HAP-1 (cell line): ENCODE results near the gene CRYGC.

Experiments used
- DNase-seq, 2 experiments: peaks; one replicate each; pipeline ENCODE4 v3.0.0-alpha.2; 2016 to 2020; ENCODE audit warnings: low spot score in 2 of 2
- H3K27me3 ChIP-seq: fragments of 250-450 bp; sonication (Bioruptor Pico); 2 replicates; pipeline ENCODE4 v1.5.1; 2020; ENCODE audit warnings: low read depth, mild to moderate bottlenecking, moderate library complexity
- H3K36me3 ChIP-seq: fragments of 250-450 bp; sonication (Bioruptor Pico); replicated peaks from 2 replicates; pipeline ENCODE4 v1.5.1; 2020; ENCODE audit warnings: mild to moderate bottlenecking
- H3K4me1 ChIP-seq: fragments of 250-450 bp; sonication (Bioruptor Pico); 2 replicates; pipeline ENCODE4 v1.5.1; 2020; ENCODE audit warnings: mild to moderate bottlenecking
- H3K4me3 ChIP-seq: fragments of 250-450 bp; sonication (Bioruptor Pico); 2 replicates; pipeline ENCODE4 v1.5.1; 2020; ENCODE audit warnings: mild to moderate bottlenecking, moderate library complexity
- H3K9me3 ChIP-seq: fragments of 250-450 bp; sonication (Bioruptor Pico); 2 replicates; pipeline ENCODE4 v1.5.1; 2020; ENCODE audit warnings: mild to moderate bottlenecking, moderate library complexity
- in situ Hi-C: fragments of 300-500 bp; cut with MboI; formaldehyde crosslinking; loops from 3 replicates; pipeline ENCODE4 v1.14.3; 2020; ENCODE audit warnings: low sequenced_read_pairs, inconsistent platforms, mixed read lengths

CRYGC gene

DNA sequence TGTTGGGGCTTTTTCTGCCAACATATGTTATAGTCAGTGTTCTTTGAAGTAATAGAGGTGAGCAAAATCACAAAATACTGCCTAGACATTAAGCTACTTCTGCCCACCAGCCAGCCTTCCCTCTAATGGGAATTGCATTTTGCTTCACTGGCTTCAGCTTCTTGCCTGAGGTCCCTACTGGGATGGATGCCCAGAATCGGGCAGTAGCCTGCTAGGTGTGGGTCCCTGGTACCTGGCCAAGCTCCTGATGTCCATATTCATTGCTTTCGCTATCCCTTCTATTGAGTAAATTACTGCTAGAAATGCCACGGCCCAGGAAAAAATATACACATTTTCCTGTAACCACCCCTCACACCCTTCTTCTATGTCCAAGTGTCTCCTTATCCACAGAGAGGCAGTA is 32.3 kb downstream of the CRYGC start:
- Histone ChIP-seq H3K36me3 (no peaks in the 10 kb centered on the region), H3K4me1 (peaks cover 6% of the 10 kb centered on the region; the same call in 1 of the 2 replicates), H3K27me3 (no peaks in the 10 kb centered on the region), H3K4me3 (no peak overlapping the region), H3K9me3 (0 out of 2 replicates have a peak, but pooled peaks cover 3% of the 10 kb centered on the region)
- no peak for DNase-seq
- in situ Hi-C loops = no loop called here

DNA sequence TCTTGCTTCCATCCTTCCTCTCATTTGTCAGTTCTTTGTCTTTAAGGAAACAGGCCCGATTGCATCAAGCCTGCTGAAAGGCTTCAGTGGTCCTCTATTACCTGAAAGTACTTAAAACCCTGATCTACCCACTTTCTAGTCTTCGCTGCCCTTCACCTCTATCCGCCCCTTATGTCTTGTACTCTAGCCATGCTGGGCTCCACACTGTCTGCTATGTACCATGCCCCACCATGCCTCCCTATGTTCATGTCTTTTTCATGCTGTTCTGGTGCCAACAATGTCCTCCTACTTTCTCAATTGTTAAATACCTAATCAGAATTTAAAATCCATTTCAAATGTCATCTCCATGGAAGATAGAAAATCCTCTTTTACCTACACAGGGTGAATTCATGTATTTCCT is 33.5 kb downstream of the CRYGC start:
- Histone ChIP-seq H3K4me3 (no peak overlapping the region), H3K9me3 (0 out of 2 replicates have a peak, but pooled peaks cover 3% of the 10 kb centered on the region), H3K27me3 (no peaks in the 10 kb centered on the region), H3K36me3 (no peaks in the 10 kb centered on the region), H3K4me1 (peaks cover 6% of the 10 kb centered on the region; the same call in 1 of the 2 replicates)
- DNase-seq = no peak
- in situ Hi-C loops = no loop called here

DNA sequence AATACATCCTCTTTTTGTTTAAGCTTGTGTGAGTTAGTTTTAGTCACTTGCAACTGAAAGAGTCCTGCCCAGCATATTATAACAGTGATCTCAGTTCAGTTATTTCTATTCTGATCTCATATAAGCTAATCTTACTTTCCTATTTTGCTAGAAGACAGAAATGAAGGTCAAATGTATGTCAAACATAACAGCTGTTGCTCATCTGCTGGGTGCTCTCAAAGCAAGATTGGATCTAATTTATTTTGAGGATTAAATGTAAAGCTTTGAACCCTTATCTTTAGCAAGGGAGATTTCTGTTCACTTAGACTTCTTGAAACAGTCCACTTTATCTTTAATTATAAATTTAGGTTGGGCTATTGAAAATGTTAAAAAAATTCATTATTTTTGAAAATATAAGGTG is 36.5 kb downstream of the CRYGC start:
- in situ Hi-C loops = no loop called here
- no peak for DNase-seq

DNA sequence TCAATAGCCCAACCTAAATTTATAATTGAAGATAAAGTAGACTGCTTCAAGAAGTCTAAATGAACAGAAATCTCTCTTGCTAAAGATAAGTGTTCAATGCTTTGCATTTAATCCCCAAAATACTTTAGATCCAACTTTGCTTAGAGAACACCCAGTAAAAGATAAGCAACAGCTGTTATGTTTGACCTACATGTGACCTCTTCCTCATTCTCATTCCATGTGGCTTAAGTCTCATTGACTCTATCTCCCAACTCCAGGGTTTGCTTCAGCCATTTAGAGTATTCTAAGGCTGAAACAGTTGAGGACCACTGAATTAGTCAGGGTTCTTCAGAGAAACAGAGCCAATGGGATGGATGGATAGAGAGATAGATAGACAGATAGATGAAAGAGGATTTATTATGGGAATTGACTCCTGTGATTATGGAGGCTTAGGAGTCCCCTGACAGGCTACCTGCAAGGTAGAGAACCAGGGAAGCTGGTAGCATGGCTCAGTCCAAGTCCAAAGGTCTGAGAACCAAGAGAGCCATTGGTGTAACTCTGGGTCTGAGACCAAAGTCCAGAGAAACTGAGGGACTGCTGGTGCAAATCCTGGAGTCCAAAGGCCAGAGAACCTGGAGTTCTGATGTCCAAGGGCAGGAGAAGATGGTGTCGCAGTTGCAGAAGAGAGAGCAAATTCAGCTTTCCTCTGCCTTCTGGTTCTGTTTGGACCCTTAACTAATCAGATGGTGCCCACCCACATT is 37.4 kb downstream of the CRYGC start:
- H3K27me3 ChIP-seq = no peaks in the 10 kb centered on the region
- no peak overlapping the region for H3K4me3 ChIP-seq
- no peak for DNase-seq
- no peaks in the 10 kb centered on the region; the same call in 1 of the 2 replicates for H3K4me1 ChIP-seq
- no peaks in the 10 kb centered on the region for H3K36me3 ChIP-seq
- in situ Hi-C loops = no loop called here
- no peaks in the 10 kb centered on the region for H3K9me3 ChIP-seq

More for the DNA sequence above, 36.5 kb downstream of the CRYGC start:
- no peaks in the 10 kb centered on the region for H3K9me3 ChIP-seq
- H3K36me3 ChIP-seq = no peaks in the 10 kb centered on the region
- H3K4me1 ChIP-seq = no peaks in the 10 kb centered on the region; the same call in 1 of the 2 replicates
- H3K4me3 ChIP-seq = no peak overlapping the region
- H3K27me3 ChIP-seq = no peaks in the 10 kb centered on the region

DNA sequence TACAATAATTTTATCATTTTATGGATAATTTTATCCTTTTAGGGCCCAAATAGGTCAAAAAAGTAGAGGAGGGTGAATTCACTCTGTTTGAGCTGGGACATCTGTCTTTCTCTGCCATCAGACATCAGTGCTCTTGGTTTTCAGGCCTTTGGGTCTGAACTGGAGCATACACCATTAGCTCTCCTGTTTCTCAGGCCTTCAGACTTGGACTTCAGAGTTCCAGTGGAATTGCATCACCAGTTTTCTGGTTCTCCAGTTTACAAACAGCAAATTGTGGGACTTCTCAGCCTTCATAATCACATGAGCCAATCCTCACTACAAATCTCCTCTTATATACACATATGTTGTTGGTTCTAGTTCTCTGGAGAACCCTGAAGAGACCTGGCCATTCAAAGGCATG is 39.2 kb downstream of the CRYGC start:
- Histone ChIP-seq H3K4me1 (no peaks in the 10 kb centered on the region; the same call in 1 of the 2 replicates), H3K36me3 (no peaks in the 10 kb centered on the region), H3K4me3 (no peak overlapping the region), H3K27me3 (no peaks in the 10 kb centered on the region), H3K9me3 (no peaks in the 10 kb centered on the region)
- no peak for DNase-seq
- in situ Hi-C loops = no loop called here

DNA sequence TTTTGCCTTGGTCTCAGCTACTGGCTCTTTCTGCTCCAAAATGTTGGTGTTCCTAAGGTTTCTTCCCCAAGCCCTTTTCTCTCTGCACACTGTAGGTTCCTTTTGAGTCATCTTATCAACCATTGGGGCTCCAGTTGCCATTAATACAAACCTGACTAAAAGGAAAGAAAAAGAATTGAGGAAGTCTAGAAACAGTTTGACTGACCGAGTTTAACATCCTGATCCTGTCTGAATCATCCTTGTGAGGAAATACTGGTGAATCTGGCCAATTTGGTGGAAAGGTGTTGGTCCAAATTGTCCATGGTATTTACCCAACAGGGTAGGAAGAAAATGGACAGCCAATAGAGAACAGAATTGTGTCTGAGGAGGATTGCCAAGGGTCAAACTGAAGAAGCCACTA is 43.6 kb downstream of the CRYGC start:
- H3K9me3 ChIP-seq = no peaks in the 10 kb centered on the region
- no peak overlapping the region for H3K4me3 ChIP-seq
- DNase-seq = no peak
- in situ Hi-C loops = no loop called here
- no peaks in the 10 kb centered on the region for H3K36me3 ChIP-seq
- no peaks in the 10 kb centered on the region; the same call in 1 of the 2 replicates for H3K4me1 ChIP-seq
- peaks cover 5% of the 10 kb centered on the region; the same call in 1 of the 2 replicates for H3K27me3 ChIP-seq

DNA sequence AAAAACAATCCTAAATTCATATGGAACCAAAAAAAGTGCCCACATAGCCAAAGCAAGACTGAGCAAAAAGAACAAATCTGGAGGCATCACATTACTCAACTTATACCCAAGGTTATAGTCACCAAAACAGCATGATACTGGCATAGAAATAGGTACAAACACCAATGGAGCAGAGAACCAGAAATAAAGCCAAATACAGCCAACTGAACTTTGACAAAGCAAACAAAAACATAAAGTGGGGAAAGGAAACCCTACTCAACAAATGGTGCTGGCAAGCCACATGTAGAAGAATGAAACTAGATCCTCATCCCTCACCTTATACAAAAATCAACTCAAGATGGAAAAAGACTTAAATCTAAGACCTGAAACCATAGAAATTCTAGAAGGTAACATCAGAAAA is 45.8 kb downstream of the CRYGC start:
- Histone ChIP-seq H3K4me3 (no peak overlapping the region), H3K9me3 (no peaks in the 10 kb centered on the region), H3K4me1 (no peaks in the 10 kb centered on the region), H3K36me3 (no peaks in the 10 kb centered on the region), H3K27me3 (peaks cover 7% of the 10 kb centered on the region; the same call in 1 of the 2 replicates)
- DNase-seq = no peak
- in situ Hi-C loops = no loop called here
